Body of pancreas (tissue), 4 donors: Measurements from ENCODE around the gene ADRA2A.

Experiments used
- POLR2A ChIP-seq, 3 donors: fragments of 450-650 bp; IDR thresholded peaks; one replicate each; pipeline ENCODE4 v1.6.1; 2016; ENCODE audit warnings: antibody characterized with exemption in 3 of 3, mild to moderate bottlenecking in 2 of 3
- TF ChIP-seq, protein P1 (sequence below), 7 experiments: fragments of 450-650 bp in 4 of 7; fragments of 200-600 bp in 3 of 7; sonication (generic) in 3 of 7; IDR thresholded peaks; one replicate each; pipeline ENCODE4 v1.5.1; 2016 to 2019; ENCODE audit warnings: antibody characterized with exemption in 7 of 7

DNA sequence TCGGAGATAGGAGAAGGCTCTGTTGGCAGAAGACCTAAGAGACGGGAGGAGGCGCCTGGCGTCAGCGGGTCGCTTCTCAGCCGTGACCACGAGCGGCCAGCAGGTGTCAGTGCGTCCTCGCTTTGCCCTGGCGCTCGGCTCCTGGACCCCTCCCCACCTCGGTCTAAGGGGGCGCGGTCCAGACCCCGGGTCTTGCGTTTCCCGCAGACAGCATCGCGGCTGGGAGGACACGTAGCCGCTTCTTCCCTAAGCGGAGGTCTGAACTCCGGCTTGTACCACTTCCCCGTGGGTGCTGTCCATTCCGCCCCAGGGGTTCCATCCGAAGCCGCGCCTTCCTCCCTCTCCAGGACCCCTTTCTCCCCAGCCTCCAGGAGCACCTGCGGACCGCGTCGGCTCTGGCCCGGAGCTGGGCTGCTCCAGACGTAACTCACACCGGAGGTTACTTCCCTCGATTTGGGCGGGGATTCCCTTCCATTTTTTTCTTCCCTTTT, 593 bp upstream of the ADRA2A start:
- TF ChIP-seq, protein P1, sequence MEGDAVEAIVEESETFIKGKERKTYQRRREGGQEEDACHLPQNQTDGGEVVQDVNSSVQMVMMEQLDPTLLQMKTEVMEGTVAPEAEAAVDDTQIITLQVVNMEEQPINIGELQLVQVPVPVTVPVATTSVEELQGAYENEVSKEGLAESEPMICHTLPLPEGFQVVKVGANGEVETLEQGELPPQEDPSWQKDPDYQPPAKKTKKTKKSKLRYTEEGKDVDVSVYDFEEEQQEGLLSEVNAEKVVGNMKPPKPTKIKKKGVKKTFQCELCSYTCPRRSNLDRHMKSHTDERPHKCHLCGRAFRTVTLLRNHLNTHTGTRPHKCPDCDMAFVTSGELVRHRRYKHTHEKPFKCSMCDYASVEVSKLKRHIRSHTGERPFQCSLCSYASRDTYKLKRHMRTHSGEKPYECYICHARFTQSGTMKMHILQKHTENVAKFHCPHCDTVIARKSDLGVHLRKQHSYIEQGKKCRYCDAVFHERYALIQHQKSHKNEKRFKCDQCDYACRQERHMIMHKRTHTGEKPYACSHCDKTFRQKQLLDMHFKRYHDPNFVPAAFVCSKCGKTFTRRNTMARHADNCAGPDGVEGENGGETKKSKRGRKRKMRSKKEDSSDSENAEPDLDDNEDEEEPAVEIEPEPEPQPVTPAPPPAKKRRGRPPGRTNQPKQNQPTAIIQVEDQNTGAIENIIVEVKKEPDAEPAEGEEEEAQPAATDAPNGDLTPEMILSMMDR (IDR thresholded peaks at IDR 0.05) = peak; percentile 66 to 93 (median 88)
- TF ChIP-seq POLR2A (IDR thresholded peaks at IDR 0.05) = no peak
